IMR-90 (cell line): ENCODE data around the gene MET. TPM values are rescaled to one million over a fixed set of nuclear protein-coding genes. Genes with fewer than 3 reads are reported as not detected.
"Not testable (repeated sequence)": the region's sequence is repeated elsewhere in the genome, so short reads cannot be mapped to it uniquely, and the experiment has no call there.

Experiments used
- ATAC-seq: fragments of 200-7000 bp; cut with Tn5 transposase; 2 replicates; pipeline ENCODE4 v1.9.1; 2020; ENCODE audit warnings: low read depth, mild to moderate bottlenecking, moderate library complexity
- BruUV-seq: library from RNA; stranded (reverse); fragments of 400-500 nt; replicated peaks from 2 replicates; lab custom pipeline; 2021; lab: Mats Ljungman, UMichigan
- CTCF ChIA-PET: fragments of 300-600 bp; formaldehyde crosslinking; extraction: SDS; loops from one replicate; lab custom pipeline; 2021; ENCODE audit warnings: antibody characterized with exemption; lab: Yijun Ruan, JAX
- POLR2A ChIA-PET: fragments of 300-600 bp; sonication (Branson Sonifier 250); formaldehyde crosslinking; loops from one replicate; lab custom pipeline; 2022; ENCODE audit warnings: antibody characterized with exemption; ENCODE audit not compliant: unreplicated experiment; lab: Charles Lee
- DNase-seq: peaks from one replicate; pipeline ENCODE4 v3.0.0; 2013
- H2AFZ ChIP-seq: replicated peaks from 2 replicates; pipeline ENCODE3; 2013; ENCODE audit warnings: low read length, mild to moderate bottlenecking; ENCODE audit not compliant: poor library complexity
- H2AK5ac ChIP-seq: 2 replicates; pipeline ENCODE4 v1.6.1; 2013; ENCODE audit warnings: low read depth, low read length, inconsistent platforms
- H2AK9ac ChIP-seq: replicated peaks from 2 replicates; pipeline ENCODE3; 2013; ENCODE audit warnings: mild to moderate bottlenecking, low read depth, low read length, moderate library complexity; ENCODE audit not compliant: poor library complexity
- H2BK120ac ChIP-seq: 2 replicates; pipeline ENCODE4 v1.6.1; 2013; ENCODE audit warnings: low read depth, low read length, inconsistent platforms
- H2BK15ac ChIP-seq: 3 replicates; pipeline ENCODE4 v1.6.1; 2013; ENCODE audit warnings: low read depth, low read length, inconsistent platforms
- H2BK20ac ChIP-seq: 2 replicates; pipeline ENCODE4 v1.6.1; 2013; ENCODE audit warnings: low read depth, mild to moderate bottlenecking, inconsistent platforms, low read length, moderate library complexity
- H2BK5ac ChIP-seq: 2 replicates; pipeline ENCODE4 v1.6.1; 2013; ENCODE audit warnings: mild to moderate bottlenecking, low read depth, low read length, inconsistent platforms; ENCODE audit not compliant: poor library complexity, severe bottlenecking
- H3K14ac ChIP-seq: replicated peaks from 2 replicates; pipeline ENCODE4 v1.6.1; 2013; ENCODE audit warnings: low read depth, low read length, inconsistent platforms
- H3K18ac ChIP-seq: 2 replicates; pipeline ENCODE4 v1.6.1; 2013; ENCODE audit warnings: low read depth, low read length, control low read depth
- H3K23ac ChIP-seq: 2 replicates; pipeline ENCODE4 v1.6.1; 2013; ENCODE audit warnings: low read depth, low read length, inconsistent platforms
- H3K27ac ChIP-seq: 2 replicates; pipeline ENCODE4 v1.5.1; 2013; ENCODE audit warnings: mild to moderate bottlenecking, control low read depth, low read length; ENCODE audit not compliant: insufficient read depth
- H3K27me3 ChIP-seq: 2 replicates; pipeline ENCODE4 v1.6.1; 2013; ENCODE audit warnings: low read length; ENCODE audit not compliant: control insufficient read depth, insufficient read depth
- H3K36me3 ChIP-seq: 2 replicates; pipeline ENCODE4 v1.6.1; 2013; ENCODE audit warnings: low read length, mixed read lengths; ENCODE audit not compliant: control insufficient read depth, insufficient read depth
- H3K4ac ChIP-seq: 2 replicates; pipeline ENCODE4 v1.6.1; 2013; ENCODE audit warnings: low read depth, low read length, inconsistent platforms
- H3K4me1 ChIP-seq: 2 replicates; pipeline ENCODE4 v1.6.1; 2013; ENCODE audit warnings: low read length, mixed read lengths; ENCODE audit not compliant: control insufficient read depth, insufficient read depth
- H3K4me2 ChIP-seq: 2 replicates; pipeline ENCODE4 v1.6.1; 2013; ENCODE audit warnings: low read depth, mild to moderate bottlenecking, control low read depth, low read length, moderate library complexity
- H3K4me3 ChIP-seq: 2 replicates; pipeline ENCODE4 v1.5.1; 2013; ENCODE audit warnings: low read depth, mild to moderate bottlenecking, control low read depth, low read length, moderate library complexity; ENCODE audit not compliant: insufficient read depth
- H3K56ac ChIP-seq: 2 replicates; pipeline ENCODE4 v1.6.1; 2013; ENCODE audit warnings: low read length, inconsistent platforms; ENCODE audit not compliant: insufficient read depth; ENCODE audit errors: extremely low read depth
- H3K79me1 ChIP-seq, 2 experiments: 2 replicates each; pipeline ENCODE4 v1.6.1; 2013; ENCODE audit warnings: low read length in 2 of 2, inconsistent platforms in 1 of 2, low read depth in 1 of 2
- H3K9ac ChIP-seq: 2 replicates; pipeline ENCODE4 v1.6.1; 2013; ENCODE audit warnings: low read depth, low read length, control low read depth
- H3K9me1 ChIP-seq: 2 replicates; pipeline ENCODE4 v1.6.1; 2013; ENCODE audit warnings: low read length, inconsistent platforms; ENCODE audit not compliant: insufficient read depth
- H3K9me3 ChIP-seq: 2 replicates; pipeline ENCODE4 v1.6.1; 2013; ENCODE audit warnings: low read length; ENCODE audit not compliant: control insufficient read depth, insufficient read depth
- H4K20me1 ChIP-seq: 2 replicates; pipeline ENCODE4 v1.6.1; 2013; ENCODE audit warnings: low read length, inconsistent platforms; ENCODE audit not compliant: insufficient read depth
- H4K5ac ChIP-seq: 2 replicates; pipeline ENCODE4 v1.6.1; 2013; ENCODE audit warnings: mild to moderate bottlenecking, low read depth, low read length, control low read depth
- H4K8ac ChIP-seq, 2 experiments: 2 replicates each; pipeline ENCODE4 v1.6.1; 2013; ENCODE audit warnings: low read depth in 2 of 2, low read length in 2 of 2, control low read depth in 1 of 2, inconsistent platforms in 1 of 2
- H4K91ac ChIP-seq: 2 replicates; pipeline ENCODE4 v1.6.1; 2013; ENCODE audit warnings: low read depth, low read length, inconsistent platforms; ENCODE audit not compliant: insufficient read depth
- BHLHE40 ChIP-seq: fragments of 150-350 bp; IDR thresholded peaks from 2 replicates; pipeline ENCODE4 v1.6.1; 2016; ENCODE audit warnings: mild to moderate bottlenecking, low read depth, low read length
- RAD21 ChIP-seq: IDR thresholded peaks from 2 replicates; pipeline ENCODE4 v1.6.1; 2012; ENCODE audit warnings: low read length, improper control_type of control experiment
- RCOR1 ChIP-seq: IDR thresholded peaks from 2 replicates; pipeline ENCODE4 v1.6.1; 2012; ENCODE audit warnings: mild to moderate bottlenecking, low read length, improper control_type of control experiment; ENCODE audit not compliant: insufficient replicate concordance
- USF2 ChIP-seq: fragments of 150-350 bp; IDR thresholded peaks from 2 replicates; pipeline ENCODE4 v1.6.1; 2017; ENCODE audit warnings: mild to moderate bottlenecking, antibody characterized with exemption, low read length, low read depth
- WGBS, 2 experiments: methylation state at CpG; one replicate each; pipeline versions ENCODE4 v1.1.5 to v1.1.7; 2013; ENCODE audit warnings: missing lambda C conversion rate in 2 of 2; ENCODE audit not compliant: insufficient read length in 1 of 2; ENCODE audit errors: extremely low coverage in 2 of 2; 5-methylcytosine and 5-hydroxymethylcytosine counted together
- dilution Hi-C: fragments of 300-500 bp; cut with HindIII; formaldehyde crosslinking; loops from one replicate; pipeline ENCODE4 v1.14.3; 2018; ENCODE audit warnings: low sequenced_read_pairs; ENCODE audit not compliant: unreplicated experiment
- in situ Hi-C: fragments of 300-500 bp; cut with MboI; formaldehyde crosslinking; loops from 3 replicates; pipeline ENCODE4 v1.14.3; 2019; ENCODE audit warnings: low sequenced_read_pairs, inconsistent platforms, mixed read lengths
- intact Hi-C: fragments of 100-400 bp; cut with micrococcal nuclease; formaldehyde crosslinking; loops from 2 replicates; pipeline ENCODE4 v1.10.0; 2022
- polyA plus RNA-seq, 3 experiments: library from polyadenylated mRNA; depleted of rRNA; stranded (reverse); fragments of >200 nt; gene quantifications; 2 replicates each; pipeline ENCODE4 v1.2.3, GENCODE V29; 2012; ENCODE audit warnings: low replicate concordance in 1 of 3
- total RNA-seq: library from RNA; depleted of rRNA; stranded (reverse); fragments of >200 nt; gene quantifications from 2 replicates; pipeline ENCODE4 v1.2.3, GENCODE V29; 2012

The MET gene
- total and polyA plus RNA-seq, 2 of the 4 experiments (the other 2 are of a cell fraction) = 15.0 to 84.6 TPM

GRCh38 chr7:116742641-116743040 lies 70.6 kb downstream of the MET start (continued):
- TF ChIP-seq RAD21 (no peak), USF2 (no peak), BHLHE40 (no peak), RCOR1 (no peak)

GRCh38 chr7:116743835-116744234 lies 71.8 kb downstream of the MET start:
- WGBS, 2 experiments = no CpG with 5 or more reads among the region's 2 CpGs
- H2AFZ ChIP-seq, H3K27ac ChIP-seq, H3K4me2 ChIP-seq, H3K23ac ChIP-seq, H3K9me3 ChIP-seq, H2AK9ac ChIP-seq, H3K4ac ChIP-seq, H2BK120ac ChIP-seq, H4K8ac ChIP-seq, H3K36me3 ChIP-seq, POLR2A ChIA-PET, DNase-seq, H2BK20ac ChIP-seq, H3K4me3 ChIP-seq, ATAC-seq, H3K79me1 ChIP-seq, BruUV-seq, H3K14ac ChIP-seq, H3K27me3 ChIP-seq, H2AK5ac ChIP-seq, H3K18ac ChIP-seq, H4K91ac ChIP-seq, H3K9ac ChIP-seq, H2BK5ac ChIP-seq, in situ Hi-C loops, H4K20me1 ChIP-seq, H4K5ac ChIP-seq, H3K56ac ChIP-seq, dilution Hi-C loops, H2BK15ac ChIP-seq: not testable (repeated sequence)
- Histone ChIP-seq H3K9me1 (peaks cover 13% of the 10 kb centered on the region; the same call in 1 of the 2 replicates), H3K4me1 (peaks cover 12% of the 10 kb centered on the region)
- intact Hi-C loops = loop anchor here (2.0 kb wide), 1 partner anchor 13 kb away; no protein-coding TSS in a partner anchor
- CTCF ChIA-PET = interaction anchor here (0.6 kb wide), 1 partner anchor 27 kb away, joined by 3 read pairs; no protein-coding TSS in a partner anchor

- H2AK9ac ChIP-seq, H3K27me3 ChIP-seq, H3K9me3 ChIP-seq, intact Hi-C loops, dilution Hi-C loops, ATAC-seq, DNase-seq, BruUV-seq, H2BK15ac ChIP-seq, H3K36me3 ChIP-seq, H3K9ac ChIP-seq, H4K91ac ChIP-seq, H2BK120ac ChIP-seq, H3K18ac ChIP-seq, H3K4me2 ChIP-seq, H3K9me1 ChIP-seq, H4K5ac ChIP-seq, H2AFZ ChIP-seq, POLR2A ChIA-PET, in situ Hi-C loops, H3K23ac ChIP-seq, H4K20me1 ChIP-seq, H2BK5ac ChIP-seq, H3K4ac ChIP-seq, H2BK20ac ChIP-seq, H4K8ac ChIP-seq, H3K27ac ChIP-seq, H3K4me3 ChIP-seq, H3K14ac ChIP-seq, H3K79me1 ChIP-seq, H3K4me1 ChIP-seq, H2AK5ac ChIP-seq, H3K56ac ChIP-seq, CTCF ChIA-PET: not testable (repeated sequence)
- WGBS, 2 experiments = no CpG with 5 or more reads among the region's 5 CpGs
These were observed 74.4 kb downstream of the MET start for GRCh38 chr7:116746388-116746787.
